ENCODE results near the gene BTNL2.
"Not testable (repeated sequence)": the region's sequence is repeated elsewhere in the genome, so short reads cannot be mapped to it uniquely, and the experiment has no call there.

The BTNL2 gene

DNA sequence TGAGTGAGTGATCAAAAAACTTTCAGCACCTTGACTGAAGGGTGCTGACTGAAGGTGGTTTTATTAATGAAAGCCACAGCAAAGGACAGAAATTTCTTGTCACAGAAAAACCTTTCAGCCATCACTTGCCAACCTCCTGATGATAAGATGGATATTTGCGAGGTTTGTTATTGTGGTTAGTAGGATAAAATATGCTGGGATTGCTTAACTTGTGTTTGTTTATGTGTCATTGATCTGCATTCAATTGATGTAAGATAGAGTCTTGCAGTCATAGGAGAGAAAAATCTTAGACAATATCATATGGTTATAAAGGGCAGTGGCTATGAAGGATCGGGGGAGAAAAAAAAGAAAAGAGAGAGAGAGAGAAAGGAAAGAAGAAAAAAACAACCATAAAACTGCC, 36.5 kb downstream of the BTNL2 start:
- DNase-seq (ENCODE audit: low read depth in 2 of 3, low spot score in 2 of 3): no peak

DNA sequence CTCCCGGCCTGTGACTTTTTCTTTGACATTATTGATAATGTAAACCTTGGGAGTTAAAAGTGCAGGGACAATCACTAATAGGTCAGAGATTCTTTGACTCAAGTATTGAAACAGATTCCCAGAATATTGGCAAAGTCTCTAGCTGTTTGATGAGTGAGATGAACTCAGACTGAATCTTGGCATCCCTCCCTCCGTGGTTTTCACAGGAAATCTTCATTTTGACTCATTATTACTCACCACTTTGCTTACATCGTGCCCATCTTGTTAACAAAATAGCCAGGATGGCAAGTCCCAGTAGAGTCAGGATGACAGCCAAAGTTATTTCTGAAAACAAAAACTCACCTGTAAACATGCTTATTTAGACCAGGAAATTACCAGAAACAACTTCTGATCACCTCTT, 37.3 kb downstream of the BTNL2 start:
- no peak for DNase-seq (ENCODE audit: low read depth in 2 of 3, low spot score in 2 of 3)

DNA sequence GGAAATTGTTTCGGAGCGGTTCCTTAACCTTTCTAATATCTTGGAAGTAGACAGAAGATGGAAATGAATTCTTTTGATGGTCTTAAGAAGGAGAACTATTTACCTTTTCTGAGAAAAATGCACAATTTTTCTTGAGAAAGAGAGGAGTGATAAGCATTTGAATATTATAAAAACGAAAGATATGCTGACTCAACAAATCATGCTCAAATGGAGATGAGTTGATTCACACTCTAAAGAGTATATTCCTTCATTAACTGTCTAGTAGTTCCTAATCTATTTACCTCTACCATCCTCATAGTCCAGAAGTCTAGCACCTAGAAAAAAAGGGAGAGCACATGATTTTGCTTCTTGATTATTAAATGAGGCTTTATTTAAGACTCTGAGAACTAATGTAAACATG, 39.3 kb downstream of the BTNL2 start:
- no peak for DNase-seq (ENCODE audit: low read depth in 2 of 3, low spot score in 2 of 3)

DNA sequence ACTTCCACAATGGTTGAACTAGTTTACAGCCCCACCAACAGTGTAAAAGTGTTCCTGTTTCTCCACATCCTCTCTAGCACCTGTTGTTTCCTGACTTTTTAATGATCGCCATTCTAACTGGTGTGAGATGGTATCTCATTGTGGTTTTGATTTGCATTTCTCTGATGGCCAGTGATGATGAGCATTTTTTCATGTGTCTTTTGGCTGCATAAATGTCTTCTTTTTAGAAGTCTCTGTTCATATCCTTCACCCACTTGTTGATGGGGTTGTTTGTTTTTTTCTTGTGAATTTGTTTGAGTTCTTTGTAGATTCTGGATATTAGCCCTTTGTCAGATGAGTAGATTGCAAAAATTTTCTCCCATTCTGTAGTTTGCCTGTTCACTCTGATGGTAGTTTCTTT, 47.8 kb downstream of the BTNL2 start:
- not testable (repeated sequence) for DNase-seq (ENCODE audit: low read depth in 2 of 3, low spot score in 2 of 3)

DNA sequence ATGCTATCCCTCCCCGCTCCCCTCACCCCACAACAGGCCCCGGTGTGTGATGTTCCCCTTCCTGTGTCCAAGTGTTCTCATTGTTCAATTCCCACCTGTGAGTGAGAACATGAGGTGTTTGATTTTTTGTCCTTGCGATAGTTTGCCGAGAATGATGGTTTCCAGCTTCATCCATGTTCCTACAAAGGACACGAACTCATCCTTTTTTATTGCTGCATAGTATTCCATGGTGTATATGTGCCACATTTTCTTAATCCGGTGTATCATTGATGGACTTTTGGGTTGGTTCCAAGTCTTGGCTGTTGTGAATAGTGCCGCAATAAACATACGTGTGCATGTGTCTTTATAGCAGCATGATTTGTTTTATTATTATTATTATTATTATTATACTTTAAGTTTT, 48.4 kb downstream of the BTNL2 start:
- not testable (repeated sequence) for DNase-seq (ENCODE audit: low read depth in 2 of 3, low spot score in 2 of 3)

DNA sequence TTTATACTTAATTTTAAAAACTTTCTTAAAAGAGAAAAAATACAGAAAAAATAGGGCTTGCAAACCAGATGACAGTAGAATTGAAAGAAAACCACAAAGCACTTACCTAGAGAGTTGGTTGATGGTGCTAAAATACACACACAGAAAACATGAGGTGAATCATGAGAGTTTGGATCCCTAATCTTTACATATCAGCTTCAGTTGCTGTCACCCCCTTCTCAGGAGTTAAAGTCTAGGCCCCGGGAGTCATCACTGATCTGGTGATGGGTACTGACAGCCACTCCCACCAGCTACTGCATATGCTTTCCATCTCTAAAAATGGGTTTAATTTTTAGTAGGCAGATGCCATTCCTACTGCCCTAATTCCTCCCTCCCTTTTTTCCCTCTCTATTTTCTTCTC, 52.0 kb downstream of the BTNL2 start:
- DNase-seq (ENCODE audit: low read depth in 2 of 3, low spot score in 2 of 3): no peak

DNA sequence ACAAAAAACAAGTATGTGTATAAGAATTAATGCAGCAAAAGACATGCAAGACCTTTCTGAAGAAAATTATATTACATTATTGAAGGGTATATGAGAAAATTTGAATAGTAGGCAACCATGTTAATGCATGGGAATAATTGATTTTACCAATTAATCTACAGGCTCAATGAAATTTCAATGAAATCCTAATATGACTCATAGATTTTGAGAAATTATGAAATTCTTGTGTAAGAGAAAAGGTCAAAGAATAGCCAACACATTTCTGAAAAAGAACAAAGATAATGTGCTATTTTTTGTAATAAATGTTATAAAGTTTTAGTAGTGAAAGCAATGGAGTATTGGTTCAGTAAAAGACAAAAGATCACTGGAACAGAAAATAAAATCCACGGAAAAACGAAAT, 53.6 kb downstream of the BTNL2 start:
- DNase-seq (ENCODE audit: low read depth in 2 of 3, low spot score in 2 of 3): no peak

Data from activated CD8-positive, alpha-beta memory T cell treated with anti-CD3 and anti-CD28 coated beads for 48 hours (primary cell).